HG03439 (cell line): ENCODE results near the gene LRRC14B.
A peak's percentile ranks its signal among the peaks of the same experiment; 100 is the strongest.

Source experiments
- ATAC-seq: cut with Tn5 transposase; IDR thresholded peaks from one replicate; pipeline ENCODE4 v1.9.1; 2021; ENCODE audit warnings: mild to moderate bottlenecking, moderate library complexity; ENCODE audit not compliant: unreplicated experiment

Gene LRRC14B

DNA sequence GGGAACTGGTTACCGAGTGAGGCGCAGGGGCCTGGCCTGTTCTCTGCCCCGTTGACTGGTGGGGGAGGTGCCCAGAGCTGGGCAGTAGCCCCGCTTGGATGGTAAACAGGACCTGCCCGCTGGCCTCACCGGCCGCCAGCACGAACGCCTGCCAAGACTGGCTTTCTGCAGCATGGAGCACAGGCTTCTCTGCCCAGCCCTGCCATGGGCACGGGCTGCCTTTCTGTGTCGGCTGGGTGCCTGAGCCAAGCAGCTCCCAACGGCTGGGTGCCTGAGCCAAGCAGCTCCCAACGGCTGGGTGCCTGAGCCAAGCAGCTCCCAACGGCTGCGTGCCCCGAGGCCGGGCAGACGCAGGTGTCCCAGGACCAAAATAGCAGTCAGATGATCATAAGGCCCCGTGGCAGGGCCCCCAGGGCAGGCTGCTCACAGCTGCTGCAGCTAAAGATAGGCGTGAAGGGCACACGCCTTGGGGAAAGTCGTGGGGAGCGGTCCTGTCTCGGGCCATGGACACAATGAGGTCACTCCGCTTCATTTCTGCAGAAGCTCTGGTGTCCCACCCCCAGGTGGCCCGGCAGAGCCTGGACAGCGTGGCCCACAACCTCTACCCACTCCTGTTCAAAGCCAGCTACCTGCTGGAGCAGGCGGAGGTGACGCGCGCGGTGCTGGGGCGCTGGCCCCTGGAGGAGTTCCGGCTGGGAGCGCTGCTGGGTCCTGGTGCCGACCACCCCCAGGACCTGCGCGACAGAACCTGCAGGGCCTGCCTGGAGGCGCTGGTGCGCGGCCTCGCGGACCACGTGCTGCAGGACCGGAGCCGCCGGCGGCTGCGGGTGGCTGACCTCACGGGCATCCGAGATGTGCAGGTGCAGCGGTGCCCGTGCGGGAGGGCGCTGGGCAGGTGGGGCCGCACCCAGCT is at the start of gene LRRC14B:
LRRC14B (plus strand) TSS at position 460 of the 913 bp plus-strand sequence; CDS start at position 504, 44 bp downstream.
- peak; percentile 44 for ATAC-seq

DNA sequence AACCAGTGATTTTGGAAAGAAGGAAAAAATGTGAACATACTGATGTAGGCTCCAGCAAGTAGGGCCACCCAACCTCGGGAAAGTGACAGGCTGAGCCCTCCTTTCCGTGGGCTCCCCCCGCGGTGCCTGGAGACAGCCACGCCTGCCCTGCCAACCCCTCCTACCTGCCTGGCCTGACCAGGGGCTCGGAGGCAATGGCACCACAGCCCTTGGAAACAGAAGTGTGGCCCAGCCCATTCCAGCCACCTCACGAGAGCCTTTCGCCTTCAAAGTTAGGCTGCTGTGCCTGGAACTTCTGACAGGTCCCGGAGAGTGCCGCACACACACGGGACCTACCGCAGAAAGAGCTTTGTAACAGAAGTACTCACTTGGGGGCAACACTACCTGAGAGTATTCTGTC is 49.5 kb upstream of the LRRC14B start:
- ATAC-seq: no peak

DNA sequence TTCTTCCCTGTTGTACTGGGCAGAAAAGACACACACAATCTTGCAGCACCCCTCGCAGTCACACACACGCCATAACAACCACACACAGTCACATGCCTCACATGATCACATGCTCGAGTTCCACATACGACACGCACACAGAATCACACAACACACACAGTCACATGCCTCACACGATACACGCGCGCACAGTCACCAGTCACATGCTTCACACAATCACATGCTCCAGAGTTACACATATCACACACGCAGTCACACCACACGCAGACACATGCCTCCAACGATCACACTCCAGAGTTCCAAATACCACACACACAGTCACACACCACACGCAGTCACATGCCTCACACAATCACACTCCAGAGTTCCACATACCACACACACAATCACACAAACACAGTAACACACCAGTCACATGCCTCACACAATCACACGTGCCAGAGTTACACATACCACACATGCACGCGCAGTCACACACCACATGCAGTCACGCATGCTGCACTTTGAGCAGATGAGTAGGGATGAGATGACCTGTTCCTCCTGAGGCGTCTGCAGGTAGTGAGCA is 49.0 kb upstream of the LRRC14B start:
- no peak for ATAC-seq

DNA sequence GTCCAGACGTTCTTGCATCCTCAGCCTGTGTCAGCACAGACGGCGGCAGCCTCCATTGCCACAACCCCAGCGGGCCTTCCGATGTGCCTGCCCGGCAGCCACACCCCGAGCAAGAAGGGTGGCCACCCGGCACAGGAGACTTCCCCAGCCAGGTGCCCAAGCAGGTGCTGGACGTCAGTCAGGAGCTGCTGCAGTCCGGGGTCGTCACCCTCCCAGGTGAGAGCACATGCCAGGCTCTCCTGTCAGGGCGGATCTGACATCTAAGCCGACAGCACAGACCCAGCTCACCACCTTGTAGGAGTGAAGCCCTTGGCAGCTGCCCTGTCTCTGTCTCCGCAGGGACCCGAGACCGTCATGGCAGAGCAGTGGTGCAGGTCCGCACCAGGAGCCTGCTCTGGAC is 48.3 kb upstream of the LRRC14B start:
- no peak for ATAC-seq

DNA sequence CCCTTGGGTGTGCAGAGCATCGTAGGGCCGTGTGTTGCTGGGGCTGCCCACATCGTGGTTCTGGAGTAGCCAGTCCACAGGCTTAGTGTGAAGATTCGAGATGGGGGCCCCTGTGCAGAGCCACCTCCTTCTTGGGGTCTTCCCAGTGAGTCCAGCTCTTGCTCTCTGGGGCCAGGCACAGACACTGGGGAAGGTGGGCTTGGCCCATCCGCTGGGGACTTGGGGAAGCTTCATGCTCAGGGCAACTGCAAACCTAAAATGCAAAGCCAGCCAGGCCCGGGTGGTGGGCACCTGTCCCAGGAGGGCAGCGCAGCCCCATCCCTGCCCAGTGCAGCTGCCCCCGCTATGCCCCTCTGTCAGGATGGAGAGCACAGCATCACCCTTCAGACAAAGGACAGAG is 46.4 kb upstream of the LRRC14B start:
- no peak for ATAC-seq

DNA sequence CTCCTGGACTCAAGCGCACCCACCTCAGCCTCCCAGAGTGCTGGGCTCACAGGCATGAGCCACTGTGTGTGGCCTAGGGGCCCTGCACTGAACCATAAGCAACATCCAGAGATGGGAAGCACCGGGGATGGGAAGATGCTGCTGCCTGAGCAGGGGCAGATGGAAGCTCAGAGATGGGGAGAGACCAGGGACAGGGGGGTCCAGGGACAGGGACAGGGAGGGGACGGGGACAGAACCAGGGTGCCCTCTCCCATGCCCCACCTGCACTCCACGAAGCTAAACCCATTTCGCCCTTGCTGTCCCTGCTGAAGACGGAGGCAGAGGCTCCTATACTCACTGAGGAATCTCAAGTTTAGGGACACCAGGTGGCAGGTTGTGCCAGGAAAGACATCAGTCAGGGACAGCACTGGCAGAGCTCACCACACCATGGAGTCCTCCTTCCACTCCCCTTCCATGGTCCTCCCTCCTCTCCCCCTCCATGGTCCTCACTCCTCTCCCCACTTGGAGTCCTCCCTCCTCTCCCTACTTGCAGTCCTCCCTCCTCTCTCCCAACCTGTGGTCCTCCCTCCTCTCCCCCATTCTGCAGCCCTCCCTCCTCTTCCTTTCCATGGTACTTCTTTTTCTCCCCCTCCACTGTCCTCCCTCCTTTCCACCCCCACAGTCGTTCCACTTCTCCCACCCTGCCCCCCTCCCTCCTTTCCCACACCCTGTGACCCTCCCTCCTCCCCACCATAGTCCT is 45.5 kb upstream of the LRRC14B start:
- no peak for ATAC-seq

DNA sequence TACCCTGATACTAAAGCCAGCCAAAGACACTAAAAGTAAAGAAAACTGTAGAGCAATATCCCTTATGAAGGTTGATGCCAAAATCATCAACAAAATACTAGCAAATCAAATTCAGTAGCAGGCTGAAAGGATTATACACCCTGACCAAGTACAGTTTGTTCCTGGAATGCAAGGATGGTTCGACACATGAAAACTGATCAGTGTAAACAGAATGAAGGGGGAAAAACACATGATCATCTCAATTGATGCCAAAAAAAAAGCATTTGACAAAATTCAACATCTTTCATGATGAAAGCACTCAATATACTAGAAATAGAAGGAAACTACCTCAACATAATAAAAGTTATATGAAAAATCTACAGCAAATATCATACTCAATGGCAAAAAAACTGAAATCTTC is 43.5 kb upstream of the LRRC14B start:
- ATAC-seq: no peak

DNA sequence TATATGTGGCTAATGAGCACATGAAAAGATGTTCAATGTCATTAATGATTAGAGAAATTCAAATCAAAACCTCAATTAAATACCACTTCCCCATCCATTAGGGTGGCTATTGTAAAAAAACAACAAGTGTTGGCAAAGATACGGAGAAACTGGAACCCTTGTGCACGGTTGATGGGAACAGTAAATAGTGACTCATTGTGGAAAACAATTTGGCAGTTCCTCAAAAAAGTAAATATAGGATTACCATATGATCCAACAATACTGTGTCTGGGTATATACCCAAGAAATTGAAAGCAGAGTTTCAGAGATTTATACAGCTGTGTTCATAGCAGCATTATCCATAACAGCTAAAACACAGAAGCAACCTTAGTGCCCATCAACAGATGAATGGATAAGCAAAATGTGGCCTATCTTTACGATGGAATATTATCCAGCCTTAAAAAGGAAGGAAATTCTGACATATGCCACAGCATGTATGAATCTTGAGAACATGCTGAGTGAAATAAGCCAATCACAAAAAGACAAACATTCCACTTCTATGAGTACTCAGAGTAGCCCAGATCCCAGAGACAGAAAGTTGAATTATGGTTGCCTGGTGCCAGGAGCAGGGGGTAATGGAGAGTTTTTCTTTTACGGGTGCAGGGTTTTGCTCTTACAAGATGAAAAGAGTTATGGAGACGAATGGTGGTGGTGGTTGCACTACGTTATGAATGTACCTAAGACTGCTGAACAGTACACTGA is 41.4 kb upstream of the LRRC14B start:
- ATAC-seq: no peak

DNA sequence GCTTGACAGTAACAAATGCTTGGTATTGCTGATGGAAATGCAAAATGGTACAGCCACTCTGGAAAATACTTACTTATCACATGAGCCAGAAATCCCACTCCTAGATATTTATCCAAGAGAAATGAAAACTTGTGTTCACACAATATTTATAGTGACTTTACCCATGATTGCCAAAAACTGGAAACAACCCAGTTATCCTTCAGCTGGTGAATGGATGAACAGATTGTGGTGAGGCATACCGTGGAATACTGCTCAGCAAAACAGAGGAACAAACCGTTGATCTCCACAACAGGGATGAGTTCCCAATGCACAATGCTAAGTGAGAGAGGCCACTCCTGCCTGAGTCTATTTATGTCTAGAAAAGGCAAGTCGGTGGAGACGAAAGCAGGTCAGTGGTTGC is 40.5 kb upstream of the LRRC14B start:
- no peak for ATAC-seq

DNA sequence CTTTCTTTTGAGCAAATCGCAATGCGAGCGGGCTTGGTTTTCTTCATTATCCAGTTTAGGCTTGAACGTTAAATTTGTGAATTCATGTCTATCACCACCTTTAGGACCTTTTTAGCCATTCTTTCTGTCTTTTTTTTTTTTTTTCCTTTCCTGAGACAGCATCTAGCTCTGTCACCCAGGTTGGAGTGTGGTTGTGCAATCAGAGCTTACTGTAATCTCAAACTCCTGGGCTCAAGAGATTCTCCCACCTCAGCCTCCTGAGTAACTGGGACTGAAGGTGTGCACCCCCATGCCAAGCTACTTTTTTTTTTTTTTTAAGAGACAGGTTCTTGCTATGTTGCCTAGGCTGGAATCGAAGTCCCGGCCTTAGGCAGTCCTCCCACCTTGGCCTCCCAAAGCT is 39.2 kb upstream of the LRRC14B start:
- ATAC-seq: no peak

DNA sequence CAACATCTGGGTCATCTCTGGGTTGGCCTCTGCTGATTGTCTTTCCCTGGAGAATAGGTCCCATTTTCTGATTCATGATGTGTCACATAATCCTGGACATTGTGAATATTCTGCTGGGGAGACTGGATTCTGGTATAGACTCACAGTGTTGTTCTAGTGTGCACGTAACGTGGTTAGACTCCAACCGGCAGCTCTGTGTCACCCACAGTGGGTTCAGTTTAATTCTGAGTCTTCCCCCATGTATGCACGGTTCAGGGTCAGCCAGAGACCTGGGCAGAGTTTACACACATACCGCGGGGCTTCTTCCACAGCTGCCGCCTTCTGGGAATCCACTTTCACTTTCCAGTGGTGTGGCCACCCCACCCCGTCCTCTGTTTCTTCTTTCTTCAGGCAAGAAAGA is 38.0 kb upstream of the LRRC14B start:
- ATAC-seq: no peak

DNA sequence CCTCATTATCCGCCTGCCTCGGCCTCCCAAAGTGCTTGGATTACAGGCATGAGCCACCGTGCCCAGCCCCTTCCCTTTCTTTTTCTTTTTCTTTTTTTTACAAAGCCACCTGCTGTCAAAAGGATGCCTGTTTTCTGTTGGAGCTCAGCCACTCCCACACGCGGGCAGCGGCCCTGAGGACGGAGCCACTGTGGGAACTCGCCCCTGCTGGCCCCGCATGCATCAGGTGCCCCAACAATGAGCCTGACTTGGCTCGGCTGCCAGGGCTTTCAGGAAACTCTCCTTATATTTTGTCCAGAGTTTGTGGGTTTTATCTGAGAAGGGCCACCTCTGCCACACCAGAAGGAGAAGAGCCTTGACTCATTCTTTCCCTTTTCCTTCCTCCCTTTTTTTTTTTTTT is 37.1 kb upstream of the LRRC14B start:
- ATAC-seq: no peak

DNA sequence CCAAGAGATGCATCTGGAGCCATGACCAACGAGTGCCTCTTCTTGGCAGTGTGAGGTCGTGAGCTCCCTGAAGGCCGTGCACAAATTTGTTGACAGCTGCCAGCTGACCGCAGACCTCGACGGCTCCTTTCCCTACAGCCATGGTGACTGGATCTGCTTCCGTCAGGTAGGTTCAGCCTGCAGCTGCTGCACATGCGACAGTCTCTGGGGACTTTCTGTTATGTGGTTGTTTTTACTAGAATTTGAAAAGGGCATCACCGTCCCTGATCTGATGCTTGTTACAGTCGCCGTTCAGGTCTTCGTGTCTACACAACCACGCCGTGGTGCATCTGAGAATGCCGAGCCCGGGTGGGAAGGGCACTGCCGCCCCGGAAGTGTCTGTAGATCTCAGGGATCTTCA is 36.5 kb upstream of the LRRC14B start:
- no peak for ATAC-seq

DNA sequence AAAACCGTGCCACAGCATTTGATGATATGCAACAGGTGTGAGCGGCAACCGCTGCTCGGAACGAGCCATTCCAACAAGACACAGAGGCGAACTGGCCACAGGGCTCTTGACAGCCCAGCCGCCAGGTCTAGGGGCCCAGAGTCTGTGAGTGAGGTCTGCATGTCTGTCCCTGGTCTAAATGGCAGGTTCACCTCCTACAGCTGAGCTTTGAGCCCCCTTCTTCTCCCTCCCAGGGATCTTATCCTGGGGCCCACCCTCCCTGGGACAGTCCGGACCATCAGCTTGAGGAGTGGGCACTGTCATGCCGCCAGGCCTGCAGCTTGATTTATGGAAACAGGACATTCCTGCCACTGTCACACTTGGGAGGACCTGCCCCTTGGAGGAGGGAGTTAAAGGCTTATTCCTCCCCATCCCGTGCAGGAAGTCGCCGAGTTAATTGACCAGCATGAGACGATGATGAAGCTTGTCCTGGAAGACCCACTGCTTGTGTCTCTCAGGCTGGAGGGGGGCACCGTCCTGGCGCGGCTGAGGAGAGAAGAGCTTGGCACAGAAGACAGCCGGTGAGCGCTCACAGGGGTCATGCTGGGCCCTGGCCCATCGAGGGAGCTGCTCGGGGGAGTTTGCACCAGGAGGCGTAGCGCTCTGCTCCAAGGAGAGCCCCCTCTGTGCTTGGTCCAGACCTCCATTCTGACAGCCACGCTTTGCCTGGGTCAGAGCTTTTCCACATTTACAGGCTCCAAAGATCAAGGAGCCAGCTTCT is 35.5 kb upstream of the LRRC14B start:
- ATAC-seq: no peak

DNA sequence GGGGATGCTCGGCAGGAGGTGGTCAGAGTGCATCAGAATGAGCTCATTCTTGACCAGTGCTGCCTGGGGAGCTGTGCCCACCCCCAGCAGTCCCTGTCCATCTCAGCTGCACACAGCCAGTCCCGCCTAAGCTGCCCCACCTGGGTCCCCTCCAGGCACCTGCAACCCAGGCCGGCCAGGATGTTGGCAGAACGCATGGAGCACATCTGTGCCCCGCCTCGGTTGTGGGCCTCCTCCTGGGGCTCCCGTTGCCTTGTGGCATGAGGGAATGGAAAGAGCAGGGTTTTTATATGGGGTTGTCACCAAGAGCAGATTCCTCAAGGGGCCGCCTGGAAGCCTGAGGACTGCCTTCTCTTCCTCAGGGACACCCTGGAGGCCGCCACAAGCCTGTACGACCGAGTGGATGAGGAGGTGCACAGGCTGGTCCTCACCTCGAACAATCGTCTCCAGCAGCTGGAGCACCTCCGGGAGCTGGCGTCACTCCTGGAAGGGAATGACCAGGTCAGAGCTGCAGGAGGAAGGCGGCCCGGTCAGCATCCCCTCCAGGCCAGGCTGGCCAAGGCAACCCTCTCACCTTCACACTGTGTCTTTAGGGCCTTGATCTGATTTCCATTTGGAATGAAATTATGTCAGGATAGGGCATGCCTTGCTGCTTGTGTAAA is 34.8 kb upstream of the LRRC14B start:
- ATAC-seq: no peak

DNA sequence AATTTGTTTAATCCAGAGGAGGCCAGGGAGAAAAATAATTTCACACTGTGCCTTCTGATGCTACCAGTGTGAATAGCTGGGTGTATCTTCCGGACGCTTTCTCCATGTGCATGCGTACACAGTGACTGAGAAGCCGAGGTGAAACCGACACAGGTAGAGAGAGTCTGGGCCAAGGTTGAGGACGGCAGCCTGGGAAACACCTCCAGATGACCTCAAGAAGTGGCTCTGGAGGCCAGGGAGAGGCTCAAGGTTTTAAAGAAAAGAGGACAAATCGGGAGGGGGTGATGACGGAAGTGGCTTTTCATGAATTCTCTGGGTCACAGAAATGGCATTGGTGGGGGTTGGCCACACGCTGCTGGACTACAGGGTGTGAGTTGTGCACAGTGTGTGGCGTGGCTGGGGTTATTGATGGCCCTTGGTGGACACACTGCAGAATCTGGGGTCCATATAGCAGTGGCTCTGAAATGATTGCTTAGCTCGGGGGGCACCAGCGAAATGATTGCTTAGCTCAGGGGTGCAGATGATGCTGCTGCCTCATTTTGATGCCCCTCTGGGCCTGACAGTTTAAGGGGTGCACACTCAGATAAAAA is 34.1 kb upstream of the LRRC14B start:
- ATAC-seq: no peak

DNA sequence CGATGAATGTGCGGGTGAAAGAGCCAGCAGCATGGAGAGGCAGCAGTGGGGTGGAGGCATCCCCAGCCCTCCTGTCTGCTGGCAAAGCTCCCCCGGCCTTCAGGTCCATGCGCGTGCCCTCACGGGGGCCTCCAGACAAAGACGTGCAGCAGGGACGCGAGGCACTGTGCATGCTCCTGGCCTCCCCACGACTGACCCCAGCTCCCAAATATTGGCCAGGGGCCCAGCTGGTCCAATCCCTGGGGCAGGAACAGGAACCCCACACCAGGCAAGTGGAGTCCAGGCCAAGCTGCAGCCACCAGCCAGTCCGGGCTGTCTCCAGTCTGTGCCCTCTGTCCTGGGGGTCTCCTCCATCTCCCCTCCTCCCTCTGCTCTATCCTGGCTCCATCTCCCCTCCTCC is 33.5 kb upstream of the LRRC14B start:
- no peak for ATAC-seq

DNA sequence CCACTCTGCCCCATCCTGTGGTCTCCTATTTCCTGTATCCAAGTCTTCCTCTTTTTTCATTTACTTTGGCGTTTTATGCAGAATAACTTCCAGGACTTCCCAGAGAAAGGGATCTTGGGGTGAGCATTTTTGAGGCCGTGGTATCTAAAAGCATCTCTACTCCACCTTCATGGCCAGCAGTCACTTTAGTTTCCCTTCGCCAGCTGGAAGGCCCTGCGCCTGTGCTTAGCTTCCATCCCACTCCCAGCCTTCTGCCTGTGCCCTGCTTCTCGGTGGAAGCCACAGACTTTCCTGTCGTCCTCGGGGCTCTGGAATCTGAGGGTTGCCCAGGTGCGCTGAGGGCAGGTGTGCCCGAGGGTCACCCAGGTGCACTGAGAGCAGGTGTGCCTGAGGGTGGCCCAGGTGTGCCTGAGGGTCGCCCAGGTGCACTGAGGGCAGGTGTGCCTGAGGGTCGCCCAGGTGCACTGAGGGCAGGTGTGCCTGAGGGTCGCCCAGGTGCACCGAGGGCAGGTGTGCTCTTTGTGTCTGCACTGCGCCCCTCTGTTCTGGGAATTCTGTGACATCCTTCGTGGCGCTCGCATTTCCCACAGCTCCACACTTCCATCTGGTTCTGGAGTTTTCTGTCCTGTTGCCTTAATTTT is 32.4 kb upstream of the LRRC14B start:
- ATAC-seq: no peak
